Endothelial cell of umbilical vein (primary cell): ENCODE measurements around the gene DGLUCY. TPM values are rescaled to one million over a fixed set of nuclear protein-coding genes. Genes with fewer than 3 reads are reported as not detected.

Experiments
- BruUV-seq: library from RNA; stranded (reverse); fragments of 400-500 nt; replicated peaks from 2 replicates; lab custom pipeline; 2021; lab: Mats Ljungman, UMichigan
- CTCF ChIA-PET: fragments of 300-600, 350-600 bp; sonication (Branson Sonifier 250); formaldehyde crosslinking; loops from one replicate; lab custom pipeline; 2021; ENCODE audit warnings: antibody characterized with exemption, inconsistent platforms; lab: Charles Lee
- POLR2A ChIA-PET: fragments of 300-600, 350-600 bp; sonication (Branson Sonifier 250); formaldehyde crosslinking; loops from one replicate; lab custom pipeline; 2021; ENCODE audit warnings: antibody characterized with exemption, inconsistent platforms; lab: Charles Lee
- DNase-seq: peaks from one replicate; pipeline ENCODE4 v3.0.0-alpha.2; 2011; ENCODE audit warnings: low read depth, low spot score
- FAIRE-seq: peaks from 2 replicates; lab custom pipeline; 2011; peaks lifted over from hg19 to GRCh38; lab: Jason Lieb, UNC
- H2AFZ ChIP-seq: 2 replicates; pipeline ENCODE4 v1.6.0; 2012; ENCODE audit warnings: low read depth, low read length, control low read depth, inconsistent platforms
- H3K27ac ChIP-seq: 2 replicates; pipeline ENCODE4 v1.5.1; 2011; ENCODE audit warnings: low read depth, mild to moderate bottlenecking, control low read depth, low read length, moderate library complexity; ENCODE audit not compliant: insufficient read depth
- H3K27me3 ChIP-seq, 2 experiments: 2 replicates each; pipeline versions ENCODE4 v1.6.0 to v1.6.1; 2011; ENCODE audit warnings: low read length in 2 of 2, mixed read lengths in 1 of 2; ENCODE audit not compliant: control insufficient read depth in 2 of 2, insufficient read depth in 2 of 2
- H3K36me3 ChIP-seq, 2 experiments: 2 replicates in 1 of 2; 3 replicates in 1 of 2; pipeline ENCODE4 v1.5.1; 2011; ENCODE audit warnings: low read length in 2 of 2, mild to moderate bottlenecking in 1 of 2, moderate library complexity in 1 of 2; ENCODE audit not compliant: control insufficient read depth in 2 of 2, insufficient read depth in 2 of 2; ENCODE audit errors: extremely low read depth in 1 of 2
- H3K4me1 ChIP-seq: 3 replicates; pipeline ENCODE4 v1.5.1; 2011; ENCODE audit warnings: mild to moderate bottlenecking, low read length; ENCODE audit not compliant: control insufficient read depth, insufficient read depth; ENCODE audit errors: extremely low read depth
- H3K4me2 ChIP-seq: 2 replicates; pipeline ENCODE4 v1.6.1; 2011; ENCODE audit warnings: low read length, control low read depth, mixed read lengths; ENCODE audit not compliant: insufficient read depth
- H3K4me3 ChIP-seq, 3 experiments: fragments of 200-600 bp in 1 of 3; sonication (generic), shearing (Covaris generic) in 1 of 3; replicated peaks in 1 of 3; 2 replicates each; pipeline ENCODE4 v1.5.1; 2011 to 2016; ENCODE audit warnings: control low read depth in 3 of 3, low read length in 3 of 3, mild to moderate bottlenecking in 2 of 3, inconsistent platforms in 1 of 3, low read depth in 1 of 3, moderate library complexity in 1 of 3; ENCODE audit not compliant: insufficient read depth in 1 of 3
- H3K79me2 ChIP-seq: 2 replicates; pipeline ENCODE4 v1.6.0; 2012; ENCODE audit warnings: low read length, inconsistent platforms; ENCODE audit not compliant: control insufficient read depth, insufficient read depth
- H3K9ac ChIP-seq: replicated peaks from 2 replicates; pipeline ENCODE3; 2011; ENCODE audit warnings: low read length, control low read depth; ENCODE audit not compliant: insufficient read depth; ENCODE audit errors: extremely low read depth
- H3K9me1 ChIP-seq: replicated peaks from 3 replicates; pipeline ENCODE4 v1.6.0; 2011; ENCODE audit warnings: mild to moderate bottlenecking, low read length; ENCODE audit not compliant: control insufficient read depth, insufficient read depth; ENCODE audit errors: extremely low read depth
- H3K9me3 ChIP-seq: replicated peaks from 2 replicates; pipeline ENCODE4 v1.5.1; 2012; ENCODE audit warnings: low read length, inconsistent platforms; ENCODE audit not compliant: control insufficient read depth, insufficient read depth
- H4K20me1 ChIP-seq: replicated peaks from 2 replicates; pipeline ENCODE3; 2011; ENCODE audit warnings: mild to moderate bottlenecking, low read length; ENCODE audit not compliant: control insufficient read depth, insufficient read depth; ENCODE audit errors: extremely low read depth
- CTCF ChIP-seq, 2 donors: IDR thresholded peaks; 1 replicate in 1 of 2; 2 replicates in 1 of 2; pipeline ENCODE4 v1.5.1; 2011; ENCODE audit warnings: low read length in 2 of 2, mild to moderate bottlenecking in 2 of 2, moderate library complexity in 2 of 2, control low read depth in 1 of 2, inconsistent platforms in 1 of 2, low read depth in 1 of 2; ENCODE audit not compliant: insufficient read depth in 1 of 2; ENCODE audit errors: extremely low read depth in 1 of 2
- EZH2 ChIP-seq: IDR thresholded peaks from 2 replicates; pipeline ENCODE4 v1.6.1; 2012; ENCODE audit warnings: borderline replicate concordance, low read depth, mild to moderate bottlenecking, moderate library complexity, low read length, inconsistent platforms; ENCODE audit not compliant: severe bottlenecking
- GATA2 ChIP-seq: IDR thresholded peaks from 2 replicates; pipeline ENCODE4 v1.7.0; 2011; ENCODE audit warnings: low read depth, mild to moderate bottlenecking, moderate library complexity, mixed read lengths, low read length; ENCODE audit not compliant: insufficient read length, insufficient read depth
- JUN ChIP-seq: IDR thresholded peaks from 2 replicates; pipeline ENCODE4 v1.6.1; 2011; ENCODE audit warnings: borderline replicate concordance, low read depth; ENCODE audit not compliant: insufficient read length, insufficient read depth
- POLR2A ChIP-seq: IDR thresholded peaks from 2 replicates; pipeline ENCODE4 v1.6.1; 2012; ENCODE audit warnings: low read depth, mild to moderate bottlenecking, control low read depth, low read length
- POLR2AphosphoS5 ChIP-seq: IDR thresholded peaks from 2 replicates; pipeline ENCODE4 v1.6.1; 2012; ENCODE audit warnings: low read depth, mild to moderate bottlenecking, control low read depth, low read length, moderate library complexity; ENCODE audit not compliant: insufficient read depth
- dilution Hi-C: fragments of 300-500 bp; cut with MboI; formaldehyde crosslinking; loops from one replicate; pipeline ENCODE4 v1.15.0; 2019; ENCODE audit warnings: low sequenced_read_pairs; ENCODE audit not compliant: extremely low pct_ligation_motif_present
- intact Hi-C: fragments of 100-400 bp; cut with micrococcal nuclease; formaldehyde crosslinking; loops from one replicate; pipeline ENCODE4 v1.10.0; 2022
- polyA plus RNA-seq, 4 experiments: library from polyadenylated mRNA; depleted of rRNA in 3 of 4; stranded (reverse) in 3 of 4; unstranded in 1 of 4; fragments of >200 nt; gene quantifications; 2 replicates each; pipeline versions ENCODE4 v1.2.1 to v1.2.3, GENCODE V29; 2011 to 2012; ENCODE audit warnings: missing spikeins in 1 of 4
- total RNA-seq: library from RNA; stranded (reverse); gene quantifications from 2 replicates; pipeline ENCODE4 v1.2.3, GENCODE V29; 2021

Gene DGLUCY
- total and polyA plus RNA-seq, 2 donors (not counting 3 experiments of a cell fraction or from before 2014, with no cell fraction given): 40.9 to 65.6 TPM

GRCh38 chr14:91219517-91220389 lies 105.9 kb downstream of the DGLUCY start:
- no peaks in the 10 kb centered on the region for H3K27me3 ChIP-seq

More at GRCh38 chr14:91219517-91220389, 105.9 kb downstream of the DGLUCY start:
- no peak overlapping the region for H3K9ac ChIP-seq
- DNase-seq (no peak), FAIRE-seq (peak; percentile 53)
- H3K79me2 ChIP-seq: no peaks in the 10 kb centered on the region
- H3K4me1 ChIP-seq: peaks cover 22% of the 10 kb centered on the region
- H3K36me3 ChIP-seq: peaks cover 0 to 14% of the 10 kb centered on the region in 2 experiments
- no peak overlapping the region for H3K4me2 ChIP-seq
- H3K9me1 ChIP-seq: no peaks in the 10 kb centered on the region
- CTCF ChIA-PET: interaction anchor here (0.8 to 3.1 kb wide), 5 partner anchors 9 to 103 kb away, joined by 3 to 9 read pairs (median 5); partner anchors contain the start of gene GPR68
- POLR2A ChIA-PET: interaction anchor here (0.5 kb wide), 1 partner anchor 72 kb away, joined by 3 read pairs; no protein-coding TSS in a partner anchor
- TF ChIP-seq EZH2: no peak
- TF ChIP-seq POLR2A: no peak
- TF ChIP-seq POLR2AphosphoS5: no peak
- TF ChIP-seq CTCF (IDR thresholded peaks at IDR 0.05; ENCODE audit: extremely low read depth in 1 of 2, insufficient read depth in 1 of 2, low read depth in 1 of 2, low read length in 2 of 2): no peak
- TF ChIP-seq GATA2: no peak
- no peak for TF ChIP-seq JUN
- intact Hi-C loops: no loop called here
- no peak overlapping the region for H3K4me3 ChIP-seq
- no peak overlapping the region for H3K27ac ChIP-seq
- dilution Hi-C loops: no loop called here
- no peaks in the 10 kb centered on the region for H4K20me1 ChIP-seq
- H3K9me3 ChIP-seq: no peaks in the 10 kb centered on the region
- H2AFZ ChIP-seq: no peak overlapping the region
- no TSS peak for BruUV-seq
